Lung (tissue), 12 donors: ENCODE data around the gene LGALS3. TPM values are rescaled to one million over a fixed set of nuclear protein-coding genes. Genes with fewer than 3 reads are reported as not detected.
A peak's percentile ranks its signal among the peaks of the same experiment; 100 is the strongest.

ENCODE experiments used
- ATAC-seq: fragments of 200-7000 bp; cut with Tn5 transposase; one replicate; pipeline ENCODE4 v1.9.1; 2020; ENCODE audit warnings: moderate number of reproducible peaks; ENCODE audit not compliant: insufficient read depth, low FRiP score
- DNase-seq, 3 donors: peaks; one replicate each; pipeline ENCODE4 v3.0.0-alpha.2; 2013 to 2017
- H3K27ac ChIP-seq, 2 donors: one replicate each; pipeline ENCODE4 v1.5.1; 2013; ENCODE audit warnings: mild to moderate bottlenecking in 2 of 2, moderate library complexity in 2 of 2, control low read depth in 1 of 2, inconsistent platforms in 1 of 2, low read depth in 1 of 2, low read length in 1 of 2
- H3K27me3 ChIP-seq, 3 donors: one replicate each; pipeline ENCODE4 v1.5.1; 2013; ENCODE audit warnings: low read length in 2 of 3; ENCODE audit not compliant: control insufficient read depth in 3 of 3, insufficient read depth in 3 of 3
- H3K36me3 ChIP-seq, 4 donors: one replicate each; pipeline ENCODE4 v1.5.1; 2013; ENCODE audit warnings: low read length in 4 of 4, mild to moderate bottlenecking in 1 of 4, moderate library complexity in 1 of 4; ENCODE audit not compliant: control insufficient read depth in 4 of 4, insufficient read depth in 4 of 4
- H3K4me1 ChIP-seq, 5 donors: one replicate each; pipeline ENCODE4 v1.5.1; 2013; ENCODE audit warnings: low read length in 5 of 5, mild to moderate bottlenecking in 2 of 5, moderate library complexity in 1 of 5; ENCODE audit not compliant: control insufficient read depth in 5 of 5, insufficient read depth in 5 of 5
- H3K4me3 ChIP-seq: one replicate; pipeline ENCODE4 v1.5.1; 2013; ENCODE audit warnings: mild to moderate bottlenecking, control low read depth, moderate library complexity
- H3K9ac ChIP-seq, 2 donors: one replicate each; pipeline ENCODE4 v1.5.1; 2013; ENCODE audit warnings: low read length in 2 of 2, control low read depth in 1 of 2; ENCODE audit not compliant: insufficient read depth in 1 of 2
- H3K9me3 ChIP-seq, 4 donors: one replicate each; pipeline ENCODE4 v1.5.1; 2013; ENCODE audit warnings: low read length in 3 of 4, mild to moderate bottlenecking in 1 of 4, moderate library complexity in 1 of 4; ENCODE audit not compliant: control insufficient read depth in 4 of 4, insufficient read depth in 3 of 4
- WGBS, 2 donors: extraction: QIAGEN DNeasy Blood & Tissue Kit; methylation state at CpG; one replicate each; pipeline ENCODE4 v1.1.7; 2013; 5-methylcytosine and 5-hydroxymethylcytosine counted together
- polyA plus RNA-seq, 2 donors: library from polyadenylated mRNA; stranded (reverse); fragments of 200-250 nt; gene quantifications; one replicate each; pipeline ENCODE4 v1.2.1, GENCODE V29; 2013
- total RNA-seq, 2 donors: library from RNA; depleted of rRNA in 1 of 2; stranded (reverse); fragments of >200 nt in 1 of 2; gene quantifications; one replicate each; pipeline ENCODE4 v1.2.1, GENCODE V29; 2014 to 2021
- TF ChIP-seq, protein P1 (sequence below): IDR thresholded peaks from 2 replicates; pipeline ENCODE4 v1.5.1; 2012; ENCODE audit warnings: mild to moderate bottlenecking; ENCODE audit errors: control extremely low read depth, extremely low read depth
- donor health status: control.
- donor health status: control.
- donor health status: Bipolar disorder and iron deficiency.
- donor health status: healthy.
- donor health status: DM: yes; HTN: yes; CAD: no.

Gene LGALS3
- total and polyA plus RNA-seq, 4 donors: 166 to 875 (median 443) TPM

DNA sequence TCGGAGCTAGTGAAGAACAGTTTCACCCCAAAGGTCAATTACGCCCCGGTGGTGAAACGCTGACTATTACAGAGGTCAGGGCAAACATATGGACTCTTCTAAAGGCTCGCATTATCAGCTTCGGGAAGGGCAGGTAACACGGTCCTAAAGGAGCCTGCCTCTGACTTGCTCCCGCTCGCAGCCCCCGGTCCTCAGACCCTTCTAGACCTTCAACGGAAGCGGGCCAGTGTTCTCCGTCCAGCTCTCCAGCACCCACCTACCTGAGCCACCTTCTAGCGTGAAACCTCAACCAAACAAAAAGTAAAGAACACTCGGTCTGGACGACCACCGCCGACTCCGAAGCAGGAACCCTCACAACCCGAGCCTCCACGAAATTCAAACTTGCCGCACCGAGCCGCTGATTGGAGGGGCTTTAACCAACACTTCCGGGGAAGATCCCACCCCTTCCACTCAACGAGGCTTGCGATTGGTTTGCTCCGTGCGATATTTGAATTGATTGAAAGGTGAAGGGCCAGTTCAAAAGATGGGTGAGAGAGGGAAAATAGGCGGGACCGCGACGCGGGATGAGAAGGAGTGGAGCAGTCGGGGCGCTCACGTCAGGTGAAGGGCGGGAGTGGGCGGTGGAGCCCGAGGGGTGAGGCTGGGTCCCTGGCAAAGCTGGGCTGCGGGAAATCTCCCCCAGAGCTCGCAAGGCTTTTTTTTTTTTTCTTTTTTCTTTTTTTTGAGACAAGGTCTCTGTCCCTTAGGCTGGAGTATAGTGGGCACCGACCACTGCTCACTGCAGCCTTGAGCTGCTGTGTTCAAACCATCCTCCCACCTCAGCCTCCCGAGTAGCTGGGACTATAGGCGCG, 62.4 kb downstream of the LGALS3 start, which contains the start of gene DLGAP5:
Gene DLGAP5 (minus strand): TSS at position 383 of the 851 bp plus-strand sequence. CDS start 2,406 bp downstream, outside the sequence.
- no peaks in the 10 kb centered on the region for H3K9me3 ChIP-seq
- H3K4me1 ChIP-seq: peaks cover 0 to 18% (median 3%) of the 10 kb centered on the region in 5 donors
- peak within 1 kb of the TSS; percentile 8 to 78 for H3K9ac ChIP-seq
- no peak within 1 kb of the TSS for H3K27ac ChIP-seq
- ATAC-seq: peak; percentile 95
- peak; percentile 97 to 99 (median 99) for DNase-seq
- no peaks in the 10 kb centered on the region for H3K36me3 ChIP-seq
- no peaks in the 10 kb centered on the region for H3K27me3 ChIP-seq
- peak within 1 kb of the TSS; percentile 54 for H3K4me3 ChIP-seq
- 3% methylated on average over 43 to 46 of the region's 46 CpGs for WGBS, 2 donors
- TF ChIP-seq, protein P1, sequence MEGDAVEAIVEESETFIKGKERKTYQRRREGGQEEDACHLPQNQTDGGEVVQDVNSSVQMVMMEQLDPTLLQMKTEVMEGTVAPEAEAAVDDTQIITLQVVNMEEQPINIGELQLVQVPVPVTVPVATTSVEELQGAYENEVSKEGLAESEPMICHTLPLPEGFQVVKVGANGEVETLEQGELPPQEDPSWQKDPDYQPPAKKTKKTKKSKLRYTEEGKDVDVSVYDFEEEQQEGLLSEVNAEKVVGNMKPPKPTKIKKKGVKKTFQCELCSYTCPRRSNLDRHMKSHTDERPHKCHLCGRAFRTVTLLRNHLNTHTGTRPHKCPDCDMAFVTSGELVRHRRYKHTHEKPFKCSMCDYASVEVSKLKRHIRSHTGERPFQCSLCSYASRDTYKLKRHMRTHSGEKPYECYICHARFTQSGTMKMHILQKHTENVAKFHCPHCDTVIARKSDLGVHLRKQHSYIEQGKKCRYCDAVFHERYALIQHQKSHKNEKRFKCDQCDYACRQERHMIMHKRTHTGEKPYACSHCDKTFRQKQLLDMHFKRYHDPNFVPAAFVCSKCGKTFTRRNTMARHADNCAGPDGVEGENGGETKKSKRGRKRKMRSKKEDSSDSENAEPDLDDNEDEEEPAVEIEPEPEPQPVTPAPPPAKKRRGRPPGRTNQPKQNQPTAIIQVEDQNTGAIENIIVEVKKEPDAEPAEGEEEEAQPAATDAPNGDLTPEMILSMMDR: no peak

DNA sequence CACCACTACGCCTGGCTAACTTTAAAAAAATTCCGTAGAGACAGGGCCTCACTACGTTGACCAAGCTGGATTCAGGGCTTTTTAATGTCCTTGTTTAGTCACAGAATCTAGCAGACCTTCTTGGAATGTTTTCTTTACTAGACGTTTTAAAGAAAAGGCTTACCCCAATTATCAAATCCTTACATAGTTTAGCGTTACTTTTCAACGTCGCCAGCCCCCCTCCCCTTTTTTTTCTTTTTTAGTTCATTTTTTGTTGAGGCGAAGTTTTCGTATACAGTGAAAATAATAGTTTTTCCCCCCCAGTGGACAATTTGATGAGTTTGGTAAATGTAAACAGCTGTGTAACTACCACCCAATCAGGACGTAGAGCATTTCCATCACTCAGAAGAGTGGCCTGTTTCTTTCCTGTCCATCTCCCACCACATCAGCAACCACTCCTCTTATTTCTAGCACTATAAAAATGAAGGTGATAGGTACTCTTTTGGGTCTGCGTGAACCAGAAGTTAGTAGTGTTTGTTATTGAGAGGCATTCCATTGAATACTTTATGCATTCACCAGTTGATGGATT, 63.1 kb downstream of the LGALS3 start:
- peak overlapping the region in 1 of 2 donors; percentile 78 for H3K9ac ChIP-seq
- H3K27me3 ChIP-seq: no peaks in the 10 kb centered on the region
- H3K4me3 ChIP-seq: peak overlapping the region; percentile 54
- no peak overlapping the region for H3K27ac ChIP-seq
- DNase-seq (no peak), ATAC-seq (no peak)
- no peaks in the 10 kb centered on the region for H3K36me3 ChIP-seq
- H3K4me1 ChIP-seq: peaks cover 0 to 18% (median 3%) of the 10 kb centered on the region in 5 donors
- 64 to 70% methylated on average over 11 of the region's 11 CpGs for WGBS, 2 donors
- H3K9me3 ChIP-seq: no peaks in the 10 kb centered on the region
- TF ChIP-seq, protein P1: no peak

DNA sequence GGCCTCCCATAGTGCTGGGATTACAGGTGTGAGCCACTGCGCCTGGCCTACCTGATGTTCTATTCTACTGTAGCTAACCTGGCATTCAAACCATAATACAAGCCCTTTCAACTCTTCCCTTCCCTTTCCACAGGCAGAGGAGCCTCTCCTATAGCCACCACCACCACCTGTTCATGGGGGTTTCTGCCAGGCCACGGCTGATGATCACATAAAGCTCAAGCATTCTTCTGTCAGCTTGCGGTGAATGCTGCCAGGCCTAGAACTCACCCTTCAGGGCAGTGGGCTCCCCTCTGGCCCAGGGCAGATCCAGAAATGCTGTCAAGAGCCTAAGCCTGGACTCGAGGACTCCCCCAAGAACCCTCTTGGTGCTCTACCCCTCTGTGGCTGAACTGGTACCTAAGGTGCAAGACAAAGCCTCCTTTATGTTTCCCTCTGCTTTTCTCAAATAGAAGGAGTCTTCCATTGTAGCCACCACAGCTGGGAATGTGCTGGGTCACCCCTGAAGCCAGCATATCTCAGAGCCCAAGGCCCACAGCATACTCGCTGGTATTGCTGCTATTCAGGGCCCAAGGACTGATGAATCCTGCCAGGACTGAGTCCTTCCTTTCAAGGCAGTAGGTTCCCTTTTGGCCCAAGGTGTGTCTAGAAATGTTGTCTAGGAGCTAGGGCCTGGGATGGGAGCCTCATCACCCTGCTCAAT, 65.8 kb downstream of the LGALS3 start:
- Histone ChIP-seq H3K36me3 (no peaks in the 10 kb centered on the region), H3K27ac (no peak overlapping the region), H3K9ac (no peak overlapping the region), H3K27me3 (no peaks in the 10 kb centered on the region), H3K4me3 (no peak overlapping the region), H3K9me3 (no peaks in the 10 kb centered on the region), H3K4me1 (peaks cover 0 to 13% (median 3%) of the 10 kb centered on the region in 5 donors)
- WGBS, 2 donors: 95 to 96% methylated on average over 5 of the region's 5 CpGs
- TF ChIP-seq, protein P1: no peak
- ATAC-seq (no peak), DNase-seq (no peak)

Other genes starting within 250 kb of the LGALS3 start
- gene GCH1, start 226.4 kb upstream of the LGALS3 start, total RNA-seq: 10 to 100 TPM in 1 of 2 donors, 1 to 10 TPM in 1; 7.2 to 19.2 TPM
- 10 to 100 TPM; 10.3 to 44.9 TPM for gene GCH1, start 226.4 kb upstream of the LGALS3 start, polyA plus RNA-seq
- 1 to 10 TPM; 6.2 to 7.1 TPM for gene WDHD1, start 102.2 kb upstream of the LGALS3 start, total RNA-seq
- 1 to 10 TPM; 1.9 TPM for gene WDHD1, start 102.2 kb upstream of the LGALS3 start, polyA plus RNA-seq
- gene SOCS4, start 102.0 kb upstream of the LGALS3 start, total RNA-seq: 10 to 100 TPM; 14.3 to 28.3 TPM
- gene SOCS4, start 102.0 kb upstream of the LGALS3 start, polyA plus RNA-seq: 1 to 10 TPM; 5.8 to 6.8 TPM
- gene MAPK1IP1L, start 77.6 kb upstream of the LGALS3 start, total RNA-seq: 10 to 100 TPM; 36.9 to 87.4 TPM
- gene MAPK1IP1L, start 77.6 kb upstream of the LGALS3 start, polyA plus RNA-seq: 10 to 100 TPM; 25.8 to 61.3 TPM
- 1 to 10 TPM in 1 of 2 donors, under 1 TPM in 1; 0.34 to 5.0 TPM for gene DLGAP5, start 62.3 kb downstream of the LGALS3 start, total RNA-seq
- under 1 TPM; 0.37 to 0.89 TPM for gene DLGAP5, start 62.3 kb downstream of the LGALS3 start, polyA plus RNA-seq
- 10 to 100 TPM; 28.1 to 59.4 TPM for gene FBXO34, start 142.2 kb downstream of the LGALS3 start, total RNA-seq
- gene FBXO34, start 142.2 kb downstream of the LGALS3 start, polyA plus RNA-seq: 10 to 100 TPM; 14.0 to 16.3 TPM